ENCODE measurements around the gene SEMA6A. TPM values are rescaled to one million over a fixed set of nuclear protein-coding genes. Genes with fewer than 3 reads are reported as not detected.

SEMA6A gene
- total and polyA plus RNA-seq, 10 donors: 0.88 to 78.6 (median 30.4) TPM

- intact Hi-C loops (cut with DNase I; ENCODE audit: low total_unique reads): no loop called here
- Histone ChIP-seq H3K9me3 (peaks cover 0 to 3% (median 0%) of the 10 kb centered on the region in 8 donors), H3K4me1 (peaks cover 0 to 5% (median 0%) of the 10 kb centered on the region in 6 donors)
These were observed 65.8 kb downstream of the SEMA6A start for GRCh38 chr5:116508835-116509234.

DNA sequence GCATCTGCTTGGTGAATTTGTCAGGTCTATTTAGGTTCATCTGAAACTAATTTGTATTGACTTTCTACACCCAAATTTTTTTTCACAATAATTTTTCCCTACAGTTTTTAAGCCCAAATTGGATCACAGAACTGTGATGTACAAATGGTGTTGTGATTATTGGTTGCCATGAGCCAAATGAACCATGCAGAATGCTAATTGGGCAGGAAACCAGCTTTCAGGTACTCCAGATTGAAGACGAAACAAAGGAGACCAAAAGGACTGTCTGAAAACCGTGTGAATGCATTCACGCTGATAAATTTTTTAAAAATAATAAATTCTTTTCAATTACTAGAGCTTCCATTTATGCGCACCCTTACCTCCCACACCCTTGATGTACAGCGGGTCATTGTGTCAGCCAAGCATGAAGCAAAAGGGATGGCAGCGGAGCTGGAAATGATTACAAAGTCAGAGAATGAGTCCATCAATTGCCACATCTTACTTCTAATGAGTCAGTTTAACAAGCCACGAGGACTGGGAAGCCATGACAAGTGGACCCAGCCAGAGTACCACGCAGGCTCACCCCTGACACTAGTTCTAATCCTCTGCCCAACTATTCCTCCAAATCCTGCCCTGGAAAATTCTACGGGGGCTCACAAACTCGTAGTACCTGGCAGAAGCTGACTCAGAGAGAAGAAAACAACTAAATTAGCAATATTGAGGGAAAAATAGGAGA lies 66.5 kb downstream of the SEMA6A start:
- WGBS, 5 donors: 88 to 93% (median 89%) methylated on average over 10 of the region's 10 CpGs
- no peak for DNase-seq
- no peak overlapping the region for H3K4me3 ChIP-seq
- peaks cover 0 to 6% (median 0%) of the 10 kb centered on the region in 6 donors for H3K36me3 ChIP-seq
- H3K27me3 ChIP-seq (replicated peaks in 1 of 7): no peaks in the 10 kb centered on the region
- intact Hi-C loops (cut with DNase I; ENCODE audit: low total_unique reads): no loop called here
- TF ChIP-seq CTCF (IDR thresholded peaks at IDR 0.05 in 8 of 11, conservative IDR thresholded peaks at IDR 0.05 in 3 of 11): no peak
- no peak for TF ChIP-seq POLR2AphosphoS5 (IDR thresholded peaks at IDR 0.05)
- no peak for TF ChIP-seq POLR2A (IDR thresholded peaks at IDR 0.05)
- no peak overlapping the region for H3K27ac ChIP-seq
- H3K9me3 ChIP-seq: no peaks in the 10 kb centered on the region
- peaks cover 0 to 5% (median 0%) of the 10 kb centered on the region in 6 donors for H3K4me1 ChIP-seq

More at GRCh38 chr5:116508835-116509234, 65.8 kb downstream of the SEMA6A start:
- TF ChIP-seq POLR2A (IDR thresholded peaks at IDR 0.05) (no peak), POLR2AphosphoS5 (IDR thresholded peaks at IDR 0.05) (no peak), CTCF (IDR thresholded peaks at IDR 0.05 in 8 of 11, conservative IDR thresholded peaks at IDR 0.05 in 3 of 11) (no peak)
- WGBS, 5 donors: 93 to 98% (median 95%) methylated on average over 6 of the region's 6 CpGs
- Histone ChIP-seq H3K4me3 (no peak overlapping the region), H3K36me3 (peaks cover 0 to under 1% (median 0%) of the 10 kb centered on the region in 6 donors), H3K27me3 (replicated peaks in 1 of 7) (no peaks in the 10 kb centered on the region), H3K27ac (no peak overlapping the region)
- DNase-seq: no peak

DNA sequence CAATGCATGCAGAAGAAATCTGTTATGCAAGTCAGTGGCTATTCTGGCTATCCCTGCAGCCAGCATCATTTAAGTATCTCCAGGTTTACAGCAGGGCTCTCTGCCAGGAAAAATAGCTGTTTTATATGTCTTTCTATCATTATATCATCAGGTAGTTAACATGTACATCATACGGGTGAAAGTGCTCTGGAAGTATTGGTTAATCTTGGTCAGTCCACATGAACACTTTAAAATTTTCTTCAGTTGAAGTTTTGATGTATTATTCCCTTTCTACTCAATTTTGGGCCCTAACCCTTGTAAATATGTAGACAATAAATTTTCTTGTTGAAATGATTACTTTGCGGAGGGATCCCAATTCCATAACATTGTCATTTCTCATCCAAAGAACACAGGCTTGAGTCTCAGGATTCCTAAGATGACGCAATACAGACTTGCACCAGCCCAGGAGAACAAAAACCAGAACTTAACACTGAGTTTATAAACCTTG lies 67.5 kb downstream of the SEMA6A start:
- intact Hi-C loops (cut with DNase I; ENCODE audit: low total_unique reads): no loop called here
- Histone ChIP-seq H3K4me3 (no peak overlapping the region), H3K27me3 (replicated peaks in 1 of 7) (no peaks in the 10 kb centered on the region), H3K36me3 (peaks cover 0 to 12% (median 0%) of the 10 kb centered on the region in 6 donors), H3K9me3 (no peaks in the 10 kb centered on the region), H3K4me1 (peaks cover 0 to 9% (median 0%) of the 10 kb centered on the region in 6 donors), H3K27ac (no peak overlapping the region)
- TF ChIP-seq CTCF (IDR thresholded peaks at IDR 0.05 in 8 of 11, conservative IDR thresholded peaks at IDR 0.05 in 3 of 11) (no peak), POLR2AphosphoS5 (IDR thresholded peaks at IDR 0.05) (no peak), POLR2A (IDR thresholded peaks at IDR 0.05) (no peak)
- DNase-seq: no peak
- 61 to 88% (median 75%) methylated on average over 3 of the region's 3 CpGs for WGBS, 5 donors

- Histone ChIP-seq H3K9me3 (no peaks in the 10 kb centered on the region), H3K4me1 (peaks cover 0 to 9% (median 0%) of the 10 kb centered on the region in 6 donors), H3K27me3 (replicated peaks in 1 of 7) (no peaks in the 10 kb centered on the region), H3K36me3 (peaks cover 0 to 12% (median 0%) of the 10 kb centered on the region in 6 donors), H3K4me3 (no peak overlapping the region), H3K27ac (no peak overlapping the region)
- TF ChIP-seq CTCF (IDR thresholded peaks at IDR 0.05 in 8 of 11, conservative IDR thresholded peaks at IDR 0.05 in 3 of 11) (no peak), POLR2A (IDR thresholded peaks at IDR 0.05) (no peak), POLR2AphosphoS5 (IDR thresholded peaks at IDR 0.05) (no peak)
- intact Hi-C loops (cut with DNase I; ENCODE audit: low total_unique reads): no loop called here
- DNase-seq: no peak
- WGBS, 5 donors: 65 to 84% (median 78%) methylated on average over 2 of the region's 2 CpGs
These were observed 68.1 kb downstream of the SEMA6A start for GRCh38 chr5:116506488-116506887.
